ENCODE data around the gene TET2.

Gene TET2

GRCh38 chr4:105140684-105141490, 5.8 kb upstream of the TET2 start:
- DNase-seq = peak; percentile 35 to 75

GRCh38 chr4:105145156-105145902, 1.3 kb upstream of the TET2 start:
- peak in 1 of 2 donors; percentile 39 for DNase-seq

GRCh38 chr4:105145903-105146275, 787 bp upstream of the TET2 start:
- DNase-seq = peak; percentile 27 to 30

- no peak for DNase-seq
Observed at GRCh38 chr4:105147016-105147552, 408 bp downstream of the TET2 start.

GRCh38 chr4:105147553-105148161, 981 bp downstream of the TET2 start:
- peak; percentile 35 to 47 for DNase-seq

- DNase-seq = no peak
Observed at GRCh38 chr4:105148356-105148755, 1.7 kb downstream of the TET2 start.

GRCh38 chr4:105148776-105149175, 2.1 kb downstream of the TET2 start:
- DNase-seq = no peak

GRCh38 chr4:105149771-105150170, 3.1 kb downstream of the TET2 start:
- DNase-seq = no peak

- no peak for DNase-seq
Observed at GRCh38 chr4:105150503-105150902, 3.8 kb downstream of the TET2 start.

- DNase-seq = no peak
Observed at GRCh38 chr4:105153749-105154148, 7.1 kb downstream of the TET2 start.

- DNase-seq = no peak
Observed at GRCh38 chr4:105154576-105154975, 7.9 kb downstream of the TET2 start.

GRCh38 chr4:105155426-105155825, 8.8 kb downstream of the TET2 start:
- no peak for DNase-seq

- no peak for DNase-seq
Observed at GRCh38 chr4:105158837-105159236, 12.2 kb downstream of the TET2 start.

- DNase-seq = no peak
Observed at GRCh38 chr4:105162123-105162796, 15.6 kb downstream of the TET2 start.

- no peak for DNase-seq
Observed at GRCh38 chr4:105164548-105164947, 17.9 kb downstream of the TET2 start.

GRCh38 chr4:105166066-105166465, 19.4 kb downstream of the TET2 start:
- no peak for DNase-seq

GRCh38 chr4:105170711-105171110, 24.0 kb downstream of the TET2 start:
- no peak for DNase-seq

GRCh38 chr4:105171912-105172311, 25.2 kb downstream of the TET2 start:
- no peak for DNase-seq

- no peak for DNase-seq
Observed at GRCh38 chr4:105174098-105174497, 27.4 kb downstream of the TET2 start.

- DNase-seq = no peak
Observed at GRCh38 chr4:105179539-105180401, 33.1 kb downstream of the TET2 start.

- no peak for DNase-seq
Observed at GRCh38 chr4:105181259-105181658, 34.6 kb downstream of the TET2 start.

- no peak for DNase-seq
Observed at GRCh38 chr4:105182211-105182610, 35.5 kb downstream of the TET2 start.

Data from CD4-positive, alpha-beta T cell treated with Interleukin-4 for 1 hour (primary cell).